ENCODE measurements around the gene SLC24A5. TPM values are rescaled to one million over a fixed set of nuclear protein-coding genes. Genes with fewer than 3 reads are reported as not detected.

Gene SLC24A5
- total RNA-seq, 2 donors from 2014 or later, result not detected

GRCh38 chr15:48168616-48169015 is 47.8 kb downstream of the SLC24A5 start:
- H3K9me3 ChIP-seq, result no peaks in the 10 kb centered on the region
- TF ChIP-seq, protein P1, sequence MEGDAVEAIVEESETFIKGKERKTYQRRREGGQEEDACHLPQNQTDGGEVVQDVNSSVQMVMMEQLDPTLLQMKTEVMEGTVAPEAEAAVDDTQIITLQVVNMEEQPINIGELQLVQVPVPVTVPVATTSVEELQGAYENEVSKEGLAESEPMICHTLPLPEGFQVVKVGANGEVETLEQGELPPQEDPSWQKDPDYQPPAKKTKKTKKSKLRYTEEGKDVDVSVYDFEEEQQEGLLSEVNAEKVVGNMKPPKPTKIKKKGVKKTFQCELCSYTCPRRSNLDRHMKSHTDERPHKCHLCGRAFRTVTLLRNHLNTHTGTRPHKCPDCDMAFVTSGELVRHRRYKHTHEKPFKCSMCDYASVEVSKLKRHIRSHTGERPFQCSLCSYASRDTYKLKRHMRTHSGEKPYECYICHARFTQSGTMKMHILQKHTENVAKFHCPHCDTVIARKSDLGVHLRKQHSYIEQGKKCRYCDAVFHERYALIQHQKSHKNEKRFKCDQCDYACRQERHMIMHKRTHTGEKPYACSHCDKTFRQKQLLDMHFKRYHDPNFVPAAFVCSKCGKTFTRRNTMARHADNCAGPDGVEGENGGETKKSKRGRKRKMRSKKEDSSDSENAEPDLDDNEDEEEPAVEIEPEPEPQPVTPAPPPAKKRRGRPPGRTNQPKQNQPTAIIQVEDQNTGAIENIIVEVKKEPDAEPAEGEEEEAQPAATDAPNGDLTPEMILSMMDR (IDR thresholded peaks at IDR 0.05), result no peak
- H3K4me1 ChIP-seq (ENCODE audit: control insufficient read depth in 1 of 2, low read depth in 2 of 2), result peaks cover 4 to 22% of the 10 kb centered on the region in 2 donors
- DNase-seq (ENCODE audit: low spot score), result no peak
- peaks cover 5% of the 10 kb centered on the region for H3K36me3 ChIP-seq
- no peak for ATAC-seq (ENCODE audit: insufficient number of reproducible peaks, low FRiP score, low read depth)
- no peak overlapping the region for H3K27ac ChIP-seq
- H3K4me3 ChIP-seq, result no peak overlapping the region
- H3K27me3 ChIP-seq (replicated peaks; ENCODE audit: insufficient read depth), result no peaks in the 10 kb centered on the region

GRCh38 chr15:48170981-48171380 is 50.2 kb downstream of the SLC24A5 start:
- no peak overlapping the region for H3K4me3 ChIP-seq
- H3K4me1 ChIP-seq (ENCODE audit: control insufficient read depth in 1 of 2, low read depth in 2 of 2), result peaks cover 4 to 30% of the 10 kb centered on the region in 2 donors
- H3K36me3 ChIP-seq, result no peaks in the 10 kb centered on the region
- TF ChIP-seq, protein P1 (IDR thresholded peaks at IDR 0.05), result no peak
- ATAC-seq (ENCODE audit: insufficient number of reproducible peaks, low FRiP score, low read depth), result no peak
- H3K27me3 ChIP-seq (replicated peaks; ENCODE audit: insufficient read depth), result no peaks in the 10 kb centered on the region
- H3K9me3 ChIP-seq, result no peaks in the 10 kb centered on the region
- no peak for DNase-seq (ENCODE audit: low spot score)
- H3K27ac ChIP-seq, result no peak overlapping the region

- Histone ChIP-seq H3K9me3 (no peaks in the 10 kb centered on the region), H3K27me3 (replicated peaks; ENCODE audit: insufficient read depth) (no peaks in the 10 kb centered on the region), H3K27ac (no peak overlapping the region), H3K36me3 (no peaks in the 10 kb centered on the region), H3K4me1 (ENCODE audit: control insufficient read depth in 1 of 2, low read depth in 2 of 2) (peaks cover 8 to 23% of the 10 kb centered on the region in 2 donors), H3K4me3 (no peak overlapping the region)
- ATAC-seq (ENCODE audit: insufficient number of reproducible peaks, low FRiP score, low read depth), result no peak
- no peak for DNase-seq (ENCODE audit: low spot score)
- TF ChIP-seq, protein P1 (IDR thresholded peaks at IDR 0.05), result no peak
These were observed 54.3 kb downstream of the SLC24A5 start for GRCh38 chr15:48175126-48175525.

- Histone ChIP-seq H3K27ac (peak overlapping the region; percentile 95 to 98), H3K36me3 (no peaks in the 10 kb centered on the region), H3K27me3 (replicated peaks; ENCODE audit: insufficient read depth) (no peaks in the 10 kb centered on the region), H3K4me3 (peak overlapping the region; percentile 88), H3K4me1 (ENCODE audit: control insufficient read depth in 1 of 2, low read depth in 2 of 2) (peaks cover 8 to 19% of the 10 kb centered on the region in 2 donors), H3K9me3 (no peaks in the 10 kb centered on the region)
- DNase-seq (ENCODE audit: low spot score) (no peak), ATAC-seq (ENCODE audit: insufficient number of reproducible peaks, low FRiP score, low read depth) (no peak)
- TF ChIP-seq, protein P1 (IDR thresholded peaks at IDR 0.05), result no peak
These were observed 55.3 kb downstream of the SLC24A5 start for GRCh38 chr15:48176112-48176511.

GRCh38 chr15:48176957-48177356 is 56.2 kb downstream of the SLC24A5 start:
- peak overlapping the region; percentile 95 to 98 for H3K27ac ChIP-seq
- peaks cover 8 to 19% of the 10 kb centered on the region in 2 donors for H3K4me1 ChIP-seq (ENCODE audit: control insufficient read depth in 1 of 2, low read depth in 2 of 2)
- TF ChIP-seq, protein P1 (IDR thresholded peaks at IDR 0.05), result no peak
- no peak for DNase-seq (ENCODE audit: low spot score)
- H3K9me3 ChIP-seq, result no peaks in the 10 kb centered on the region
- H3K36me3 ChIP-seq, result no peaks in the 10 kb centered on the region
- peak overlapping the region; percentile 88 for H3K4me3 ChIP-seq
- ATAC-seq (ENCODE audit: insufficient number of reproducible peaks, low FRiP score, low read depth), result no peak
- no peaks in the 10 kb centered on the region for H3K27me3 ChIP-seq (replicated peaks; ENCODE audit: insufficient read depth)

All from thoracic aorta (tissue), 2 donors.